T47D (cell line): Measurements from ENCODE around the gene CSTA.

Source experiments
- DNase-seq, 2 experiments: peaks; one replicate each; pipeline versions ENCODE4 v3.0.0 to v3.0.0-alpha.2; 2011 to 2012; ENCODE audit warnings: low read depth in 1 of 2, low spot score in 1 of 2
- JUND ChIP-seq: IDR thresholded peaks from 2 replicates; pipeline ENCODE4 v1.6.1; 2012; ENCODE audit warnings: low read depth
- in situ Hi-C: cut with HindIII; loops from 2 replicates; pipeline ENCODE4 v1.10.0; 2016; ENCODE audit warnings: low sequenced_read_pairs, low pct_unique_long_range_greater_than_20kb

The CSTA gene

GRCh38 chr3:122324871-122325323, at the start of gene CSTA:
Gene CSTA, plus strand, starts transcription at chr3:122325248. Its CDS starts 45 bp downstream, at chr3:122325293.
- in situ Hi-C loops, result no loop called here
- DNase-seq, result peak in 1 of 2 experiments; percentile 24
- TF ChIP-seq JUND, result no peak

- in situ Hi-C loops, result no loop called here
- TF ChIP-seq JUND, result no peak
- no peak for DNase-seq
Measured at GRCh38 chr3:122281891-122282290, 43.2 kb upstream of the CSTA start.

GRCh38 chr3:122283796-122284445, 41.1 kb upstream of the CSTA start:
- in situ Hi-C loops, result no loop called here
- TF ChIP-seq JUND, result no peak

GRCh38 chr3:122284486-122284885, 40.6 kb upstream of the CSTA start:
- TF ChIP-seq JUND, result no peak
- DNase-seq, result no peak
- in situ Hi-C loops, result no loop called here

More at GRCh38 chr3:122283796-122284445, 41.1 kb upstream of the CSTA start:
- DNase-seq, result no peak

- DNase-seq, result no peak
- in situ Hi-C loops, result no loop called here
- TF ChIP-seq JUND, result no peak
Measured at GRCh38 chr3:122294359-122294758, 30.7 kb upstream of the CSTA start.

GRCh38 chr3:122295266-122296062, 29.6 kb upstream of the CSTA start:
- TF ChIP-seq JUND, result no peak
- DNase-seq, result no peak
- in situ Hi-C loops, result no loop called here

- in situ Hi-C loops, result no loop called here
- DNase-seq, result no peak
- no peak for TF ChIP-seq JUND
Measured at GRCh38 chr3:122298239-122298638, 26.8 kb upstream of the CSTA start.

- DNase-seq, result no peak
- no peak for TF ChIP-seq JUND
- in situ Hi-C loops, result no loop called here
Measured at GRCh38 chr3:122299215-122299614, 25.8 kb upstream of the CSTA start.

GRCh38 chr3:122299872-122300460, 25.1 kb upstream of the CSTA start:
- in situ Hi-C loops, result no loop called here
- DNase-seq, result peak in 1 of 2 experiments; percentile 15
- TF ChIP-seq JUND, result no peak

- in situ Hi-C loops, result no loop called here
- DNase-seq, result no peak
Measured at GRCh38 chr3:122301063-122301462, 24.0 kb upstream of the CSTA start.

GRCh38 chr3:122305818-122306621, 19.0 kb upstream of the CSTA start:
- in situ Hi-C loops, result no loop called here

More at GRCh38 chr3:122301063-122301462, 24.0 kb upstream of the CSTA start:
- TF ChIP-seq JUND, result no peak

GRCh38 chr3:122306622-122306953, 18.5 kb upstream of the CSTA start:
- in situ Hi-C loops, result no loop called here
- TF ChIP-seq JUND, result no peak
- DNase-seq, result no peak

More at GRCh38 chr3:122305818-122306621, 19.0 kb upstream of the CSTA start:
- peak; percentile 19 to 61 for DNase-seq
- no peak for TF ChIP-seq JUND
